AG09319 (cell line): ENCODE data around the gene S1PR4.

Experiments
- DNase-seq: peaks from one replicate; pipeline ENCODE4 v3.0.0-alpha.2; 2010; ENCODE audit warnings: low read depth; ENCODE audit errors: extremely low read depth
- TF ChIP-seq, protein P1 (sequence below): IDR thresholded peaks from 2 replicates; pipeline ENCODE4 v1.5.1; 2011; ENCODE audit warnings: low read depth, mild to moderate bottlenecking, inconsistent platforms, low read length, moderate library complexity

S1PR4 gene

GRCh38 chr19:3146677-3147100, 31.9 kb upstream of the S1PR4 start:
- DNase-seq, result no peak

DNA sequence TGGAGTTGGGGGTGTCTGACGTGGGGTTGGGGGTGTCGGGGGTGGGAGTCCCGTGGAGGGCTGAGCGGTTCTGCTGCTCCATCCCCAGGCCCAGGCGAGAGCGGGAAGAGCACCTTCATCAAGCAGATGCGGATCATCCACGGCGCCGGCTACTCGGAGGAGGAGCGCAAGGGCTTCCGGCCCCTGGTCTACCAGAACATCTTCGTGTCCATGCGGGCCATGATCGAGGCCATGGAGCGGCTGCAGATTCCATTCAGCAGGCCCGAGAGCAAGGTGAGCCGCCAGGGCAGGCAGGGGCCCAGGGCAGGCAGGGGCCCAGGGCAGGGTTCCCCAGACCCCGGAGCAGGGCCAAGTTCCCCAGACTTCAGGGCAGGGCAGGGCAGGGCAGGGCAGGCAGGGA, 30.1 kb upstream of the S1PR4 start:
- TF ChIP-seq, protein P1, sequence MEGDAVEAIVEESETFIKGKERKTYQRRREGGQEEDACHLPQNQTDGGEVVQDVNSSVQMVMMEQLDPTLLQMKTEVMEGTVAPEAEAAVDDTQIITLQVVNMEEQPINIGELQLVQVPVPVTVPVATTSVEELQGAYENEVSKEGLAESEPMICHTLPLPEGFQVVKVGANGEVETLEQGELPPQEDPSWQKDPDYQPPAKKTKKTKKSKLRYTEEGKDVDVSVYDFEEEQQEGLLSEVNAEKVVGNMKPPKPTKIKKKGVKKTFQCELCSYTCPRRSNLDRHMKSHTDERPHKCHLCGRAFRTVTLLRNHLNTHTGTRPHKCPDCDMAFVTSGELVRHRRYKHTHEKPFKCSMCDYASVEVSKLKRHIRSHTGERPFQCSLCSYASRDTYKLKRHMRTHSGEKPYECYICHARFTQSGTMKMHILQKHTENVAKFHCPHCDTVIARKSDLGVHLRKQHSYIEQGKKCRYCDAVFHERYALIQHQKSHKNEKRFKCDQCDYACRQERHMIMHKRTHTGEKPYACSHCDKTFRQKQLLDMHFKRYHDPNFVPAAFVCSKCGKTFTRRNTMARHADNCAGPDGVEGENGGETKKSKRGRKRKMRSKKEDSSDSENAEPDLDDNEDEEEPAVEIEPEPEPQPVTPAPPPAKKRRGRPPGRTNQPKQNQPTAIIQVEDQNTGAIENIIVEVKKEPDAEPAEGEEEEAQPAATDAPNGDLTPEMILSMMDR, result no peak
- no peak for DNase-seq

More at GRCh38 chr19:3146677-3147100, 31.9 kb upstream of the S1PR4 start:
- TF ChIP-seq, protein P1, result peak; percentile 71

- TF ChIP-seq, protein P1, result no peak
- DNase-seq, result no peak
Observed at GRCh38 chr19:3149089-3149488, 29.5 kb upstream of the S1PR4 start.

- TF ChIP-seq, protein P1, result no peak
- no peak for DNase-seq
Observed at GRCh38 chr19:3149526-3150505, 28.8 kb upstream of the S1PR4 start.

- no peak for DNase-seq
- TF ChIP-seq, protein P1, result no peak
Observed at GRCh38 chr19:3150739-3151329, 27.7 kb upstream of the S1PR4 start.

GRCh38 chr19:3151563-3152418, 26.8 kb upstream of the S1PR4 start:
- DNase-seq, result no peak
- TF ChIP-seq, protein P1, result no peak
